ENCODE results near the gene AADACL3. TPM values are rescaled to one million over a fixed set of nuclear protein-coding genes. Genes with fewer than 3 reads are reported as not detected.

AADACL3 gene
- polyA plus RNA-seq, 4 donors, result not detected

DNA sequence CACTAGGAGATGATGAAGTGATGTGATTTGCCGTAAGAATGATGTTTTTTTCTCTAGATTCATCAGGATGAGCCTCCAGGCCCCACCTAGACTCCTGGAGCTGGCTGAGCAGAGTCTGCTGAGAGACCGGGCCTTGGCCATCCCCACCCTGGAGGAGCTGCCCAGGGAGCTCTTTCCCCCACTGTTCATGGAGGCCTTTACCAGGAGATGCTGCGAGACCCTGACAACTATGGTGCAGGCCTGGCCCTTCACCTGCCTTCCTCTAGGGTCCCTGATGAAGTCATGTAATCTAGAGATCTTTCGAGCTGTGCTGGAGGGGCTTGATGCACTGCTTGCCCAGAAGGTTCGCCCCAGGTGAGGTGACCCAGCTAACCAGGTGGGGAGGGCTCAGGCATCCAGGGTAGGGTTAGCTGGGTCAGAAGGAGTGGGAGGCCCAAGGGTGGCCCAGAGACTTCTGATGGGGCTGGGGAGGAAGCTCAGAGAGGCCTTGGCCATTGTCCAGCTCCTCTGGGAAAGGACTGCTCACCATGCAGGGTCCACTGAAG is 59.0 kb downstream of the AADACL3 start:
- no peaks in the 10 kb centered on the region for H3K27me3 ChIP-seq (ENCODE audit: control insufficient read depth in 3 of 3, insufficient read depth in 3 of 3, low read length in 3 of 3)
- no peak for DNase-seq
- no peak for FAIRE-seq
- no peak overlapping the region for H3K4me3 ChIP-seq (ENCODE audit: low read depth in 1 of 3, low read length in 3 of 3)
- no peaks in the 10 kb centered on the region for H3K4me1 ChIP-seq (ENCODE audit: control insufficient read depth in 3 of 3, insufficient read depth in 2 of 3, low read depth in 1 of 3, low read length in 2 of 3)
- no peaks in the 10 kb centered on the region for H3K9me3 ChIP-seq (ENCODE audit: control insufficient read depth in 2 of 2, insufficient read depth in 1 of 2, low read depth in 1 of 2, low read length in 1 of 2)
- WGBS, 3 donors, result 78 to 87% (median 85%) methylated on average over 5 of the region's 5 CpGs
- H3K36me3 ChIP-seq (ENCODE audit: control insufficient read depth in 3 of 3, insufficient read depth in 2 of 3, low read depth in 1 of 3, low read length in 3 of 3), result no peaks in the 10 kb centered on the region
- no peak overlapping the region for H3K27ac ChIP-seq (ENCODE audit: low read depth in 1 of 3, low read length in 2 of 3)

DNA sequence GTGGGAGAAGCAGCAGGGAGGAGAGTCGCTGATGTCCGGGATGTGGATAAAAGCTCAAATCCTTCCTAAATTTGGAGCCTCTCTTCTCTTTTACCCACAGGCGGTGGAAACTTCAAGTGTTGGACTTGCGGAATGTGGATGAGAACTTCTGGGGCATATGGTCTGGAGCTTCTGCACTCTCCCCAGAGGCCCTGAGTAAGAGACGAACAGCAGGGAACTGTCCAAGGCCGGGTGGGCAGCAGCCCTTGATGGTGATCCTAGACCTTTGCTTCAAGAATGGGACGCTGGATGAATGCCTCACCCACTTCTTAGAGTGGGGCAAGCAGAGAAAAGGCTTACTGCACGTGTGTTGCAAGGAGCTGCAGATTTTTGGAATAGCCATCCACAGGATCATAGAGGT is 59.5 kb downstream of the AADACL3 start:
- Histone ChIP-seq H3K9me3 (ENCODE audit: control insufficient read depth in 2 of 2, insufficient read depth in 1 of 2, low read depth in 1 of 2, low read length in 1 of 2) (no peaks in the 10 kb centered on the region), H3K27me3 (ENCODE audit: control insufficient read depth in 3 of 3, insufficient read depth in 3 of 3, low read length in 3 of 3) (no peaks in the 10 kb centered on the region), H3K4me3 (ENCODE audit: low read depth in 1 of 3, low read length in 3 of 3) (no peak overlapping the region), H3K4me1 (ENCODE audit: control insufficient read depth in 3 of 3, insufficient read depth in 2 of 3, low read depth in 1 of 3, low read length in 2 of 3) (no peaks in the 10 kb centered on the region), H3K36me3 (ENCODE audit: control insufficient read depth in 3 of 3, insufficient read depth in 2 of 3, low read depth in 1 of 3, low read length in 3 of 3) (no peaks in the 10 kb centered on the region), H3K27ac (ENCODE audit: low read depth in 1 of 3, low read length in 2 of 3) (no peak overlapping the region)
- FAIRE-seq (no peak), DNase-seq (no peak)
- 75 to 80% (median 79%) methylated on average over 8 of the region's 8 CpGs for WGBS, 3 donors

DNA sequence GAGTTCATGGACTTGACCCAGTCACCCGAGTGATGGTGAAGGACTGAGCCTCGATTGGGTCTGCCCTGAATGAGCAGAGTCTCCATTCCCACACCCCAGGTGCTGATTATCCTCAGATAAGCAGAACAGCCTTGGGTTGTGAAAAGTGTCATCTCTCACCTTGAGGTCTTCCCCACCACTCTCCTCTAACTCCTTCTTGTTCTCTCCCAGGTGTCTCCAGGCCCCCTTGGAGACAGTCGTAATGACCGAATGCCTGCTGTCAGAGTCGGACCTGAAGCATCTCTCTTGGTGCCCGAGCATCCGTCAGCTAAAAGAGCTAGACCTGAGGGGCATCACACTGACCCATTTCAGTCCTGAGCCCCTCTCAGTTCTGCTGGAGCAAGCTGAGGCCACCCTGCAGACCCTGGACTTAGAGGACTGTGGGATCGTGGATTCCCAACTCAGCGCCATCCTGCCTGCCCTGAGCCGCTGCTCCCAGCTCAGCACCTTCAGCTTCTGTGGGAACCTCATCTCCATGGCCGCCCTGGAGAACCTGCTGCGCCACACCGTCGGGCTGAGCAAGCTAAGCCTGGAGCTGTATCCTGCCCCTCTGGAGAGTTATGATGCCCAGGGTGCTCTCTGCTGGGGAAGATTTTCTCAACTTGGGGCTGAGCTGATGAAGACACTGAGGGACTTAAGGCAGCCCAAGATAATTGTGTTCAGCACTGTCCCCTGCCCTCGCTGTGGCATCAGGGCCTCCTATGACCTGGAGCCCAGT is 61.1 kb downstream of the AADACL3 start:
- H3K9me3 ChIP-seq (ENCODE audit: control insufficient read depth in 2 of 2, insufficient read depth in 1 of 2, low read depth in 1 of 2, low read length in 1 of 2), result no peaks in the 10 kb centered on the region
- no peaks in the 10 kb centered on the region for H3K36me3 ChIP-seq (ENCODE audit: control insufficient read depth in 3 of 3, insufficient read depth in 2 of 3, low read depth in 1 of 3, low read length in 3 of 3)
- no peak overlapping the region for H3K27ac ChIP-seq (ENCODE audit: low read depth in 1 of 3, low read length in 2 of 3)
- WGBS, 3 donors, result 85 to 89% (median 89%) methylated on average over 15 of the region's 15 CpGs
- no peaks in the 10 kb centered on the region for H3K4me1 ChIP-seq (ENCODE audit: control insufficient read depth in 3 of 3, insufficient read depth in 2 of 3, low read depth in 1 of 3, low read length in 2 of 3)
- H3K4me3 ChIP-seq (ENCODE audit: low read depth in 1 of 3, low read length in 3 of 3), result no peak overlapping the region
- H3K27me3 ChIP-seq (ENCODE audit: control insufficient read depth in 3 of 3, insufficient read depth in 3 of 3, low read length in 3 of 3), result no peaks in the 10 kb centered on the region
- FAIRE-seq, result no peak
- DNase-seq, result no peak

Other genes starting within 250 kb of the AADACL3 start
- 10 to 100 TPM; 45.3 to 87.0 (median 63.5) TPM for gene DHRS3, start 97.9 kb upstream of the AADACL3 start, polyA plus RNA-seq
- not detected for gene AADACL4, start 72.0 kb upstream of the AADACL3 start, polyA plus RNA-seq
- under 1 TPM in 1 of 4 donors, not detected in 3; 0.01 TPM for gene CFAP107, start 30.1 kb downstream of the AADACL3 start, polyA plus RNA-seq
- gene PRAMEF12, start 57.6 kb downstream of the AADACL3 start, polyA plus RNA-seq, result not detected
- not detected for gene PRAMEF1, start 75.3 kb downstream of the AADACL3 start, polyA plus RNA-seq
- not detected for gene PRAMEF11, start 115.3 kb downstream of the AADACL3 start, polyA plus RNA-seq
- not detected for gene HNRNPCL1, start 132.6 kb downstream of the AADACL3 start, polyA plus RNA-seq
- gene PRAMEF2, start 141.0 kb downstream of the AADACL3 start, polyA plus RNA-seq, result not detected
- not detected for gene PRAMEF4, start 170.1 kb downstream of the AADACL3 start, polyA plus RNA-seq
- gene PRAMEF10, start 182.2 kb downstream of the AADACL3 start, polyA plus RNA-seq, result not detected
- not detected for gene PRAMEF7, start 200.5 kb downstream of the AADACL3 start, polyA plus RNA-seq
- gene PRAMEF6, start 231.5 kb downstream of the AADACL3 start, polyA plus RNA-seq, result not detected